Mononuclear cell (primary cell): ENCODE measurements around the gene SPANXN2. TPM values are rescaled to one million over a fixed set of nuclear protein-coding genes. Genes with fewer than 3 reads are reported as not detected.

Experiments
- total RNA-seq: library from RNA; depleted of rRNA; stranded (reverse); fragments of >200 nt; gene quantifications from one replicate; pipeline ENCODE4 v1.2.3, GENCODE V29; 2012

SPANXN2 gene
- total RNA-seq, 1 donor = not detected

Other genes with a start within 250 kb of the SPANXN2 start
- not detected for gene SPANXN3, start 203.3 kb downstream of the SPANXN2 start, total RNA-seq
- 1.5 TPM for gene SLITRK4, start 84.7 kb downstream of the SPANXN2 start, total RNA-seq
- gene UBE2NL, start 163.3 kb upstream of the SPANXN2 start, total RNA-seq = not detected